ENCODE data around the gene CYP24A1. TPM values are rescaled to one million over a fixed set of nuclear protein-coding genes. Genes with fewer than 3 reads are reported as not detected.

Gene CYP24A1
- total and polyA plus RNA-seq, 9 donors = 0.15 to 3.7 TPM; not detected in 7

- TF ChIP-seq EP300 (IDR thresholded peaks at IDR 0.05) (no peak), CTCF (IDR thresholded peaks at IDR 0.05) (no peak)
- no peak for DNase-seq
- H3K9me3 ChIP-seq = no peaks in the 10 kb centered on the region
- 57 to 75% (median 59%) methylated on average over 5 of the region's 5 CpGs for WGBS, 3 donors
- intact Hi-C loops (cut with DNase I) = no loop called here
- H3K27ac ChIP-seq = no peak overlapping the region
- no peaks in the 10 kb centered on the region for H3K27me3 ChIP-seq
- H3K4me3 ChIP-seq = peak overlapping the region; percentile 74
- peaks cover 8% of the 10 kb centered on the region for H3K4me1 ChIP-seq (ENCODE audit: insufficient read depth)
- H3K36me3 ChIP-seq = no peaks in the 10 kb centered on the region
Measured at GRCh38 chr20:54209216-54209813, 35.5 kb upstream of the CYP24A1 start.

GRCh38 chr20:54208548-54209176 lies 34.9 kb upstream of the CYP24A1 start:
- peak overlapping the region in 1 of 2 donors; percentile 98 for H3K27ac ChIP-seq
- no peaks in the 10 kb centered on the region for H3K36me3 ChIP-seq
- H3K4me3 ChIP-seq = peak overlapping the region; percentile 74
- DNase-seq = no peak
- intact Hi-C loops (cut with DNase I) = no loop called here
- no peaks in the 10 kb centered on the region for H3K9me3 ChIP-seq
- no peaks in the 10 kb centered on the region for H3K27me3 ChIP-seq
- WGBS, 3 donors = 1 to 4% (median 1%) methylated on average over 10 to 15 of the region's 15 CpGs
- TF ChIP-seq CTCF (IDR thresholded peaks at IDR 0.05) (no peak), POLR2A (IDR thresholded peaks at IDR 0.05) (no peak), EP300 (IDR thresholded peaks at IDR 0.05) (no peak)
- peaks cover 8% of the 10 kb centered on the region for H3K4me1 ChIP-seq (ENCODE audit: insufficient read depth)

- intact Hi-C loops (cut with DNase I) = no loop called here
- peaks cover 8% of the 10 kb centered on the region for H3K4me1 ChIP-seq (ENCODE audit: insufficient read depth)
- H3K36me3 ChIP-seq = no peaks in the 10 kb centered on the region
- TF ChIP-seq CTCF (IDR thresholded peaks at IDR 0.05) = peak; percentile 47 to 89 (median 71)
- peak; percentile 41 for TF ChIP-seq POLR2A (IDR thresholded peaks at IDR 0.05)
- no peak for TF ChIP-seq EP300 (IDR thresholded peaks at IDR 0.05)
- no peaks in the 10 kb centered on the region for H3K27me3 ChIP-seq
- H3K9me3 ChIP-seq = no peaks in the 10 kb centered on the region
- whole genome bisulfite sequencing, 3 donors = 0% methylated on average over 50 to 76 of the region's 76 CpGs
- peak within 1 kb of the TSS; percentile 97 to 98 for H3K27ac ChIP-seq
- peak; percentile 70 to 87 (median 79) for DNase-seq
- peak within 1 kb of the TSS; percentile 74 for H3K4me3 ChIP-seq
Measured at GRCh38 chr20:54207743-54208547, 34.2 kb upstream of the CYP24A1 start, which contains the start of gene PFDN4. TSS of gene PFDN4 (plus strand) at chr20:54208087. CDS start at chr20:54208101, 14 bp downstream.

- Histone ChIP-seq H3K9me3 (no peaks in the 10 kb centered on the region), H3K27ac (peak overlapping the region in 1 of 2 donors; percentile 98), H3K36me3 (no peaks in the 10 kb centered on the region), H3K4me3 (peak overlapping the region; percentile 74), H3K27me3 (no peaks in the 10 kb centered on the region), H3K4me1 (ENCODE audit: insufficient read depth) (peaks cover 8% of the 10 kb centered on the region)
- intact Hi-C loops (cut with DNase I) = no loop called here
- TF ChIP-seq CTCF (IDR thresholded peaks at IDR 0.05) = no peak
- TF ChIP-seq EP300 (IDR thresholded peaks at IDR 0.05) = no peak
- TF ChIP-seq POLR2A (IDR thresholded peaks at IDR 0.05) = no peak
- no peak for DNase-seq
- 45 to 53% (median 50%) methylated on average over 7 of the region's 7 CpGs for WGBS, 3 donors
Measured at GRCh38 chr20:54207053-54207742, 33.4 kb upstream of the CYP24A1 start.

All from ovary (tissue), 9 donors.